ENCODE measurements around the gene SOX30. TPM values are rescaled to one million over a fixed set of nuclear protein-coding genes. Genes with fewer than 3 reads are reported as not detected.

SOX30 gene
- polyA plus RNA-seq, 2 donors: 0.04 to 0.05 TPM

- Histone ChIP-seq H3K4me1 (ENCODE audit: control insufficient read depth in 2 of 2, insufficient read depth in 2 of 2, low read length in 1 of 2) (peaks cover 0 to 8% of the 10 kb centered on the region in 2 donors), H3K9me3 (ENCODE audit: control insufficient read depth in 2 of 2, insufficient read depth in 1 of 2, low read depth in 1 of 2, low read length in 1 of 2) (no peaks in the 10 kb centered on the region), H3K27ac (ENCODE audit: low read depth in 2 of 2, low read length in 1 of 2) (no peak overlapping the region), H3K4me3 (ENCODE audit: low read depth in 1 of 2, low read length in 2 of 2) (no peak overlapping the region), H3K36me3 (ENCODE audit: control insufficient read depth in 2 of 2, insufficient read depth in 2 of 2, low read length in 1 of 2) (no peaks in the 10 kb centered on the region), H3K27me3 (ENCODE audit: control insufficient read depth in 1 of 2, insufficient read depth in 2 of 2, low read length in 2 of 2) (no peaks in the 10 kb centered on the region)
- WGBS, 2 donors: 39 to 52% methylated on average over 10 of the region's 10 CpGs
Measured at GRCh38 chr5:157611571-157612476, 40.4 kb downstream of the SOX30 start.

GRCh38 chr5:157610990-157611389, 41.2 kb downstream of the SOX30 start:
- 73 to 87% methylated on average over 5 of the region's 5 CpGs for WGBS, 2 donors
- Histone ChIP-seq H3K27me3 (ENCODE audit: control insufficient read depth in 1 of 2, insufficient read depth in 2 of 2, low read length in 2 of 2) (no peaks in the 10 kb centered on the region), H3K4me1 (ENCODE audit: control insufficient read depth in 2 of 2, insufficient read depth in 2 of 2, low read length in 1 of 2) (peaks cover 0 to 8% of the 10 kb centered on the region in 2 donors), H3K4me3 (ENCODE audit: low read depth in 1 of 2, low read length in 2 of 2) (no peak overlapping the region), H3K27ac (ENCODE audit: low read depth in 2 of 2, low read length in 1 of 2) (no peak overlapping the region), H3K9me3 (ENCODE audit: control insufficient read depth in 2 of 2, insufficient read depth in 1 of 2, low read depth in 1 of 2, low read length in 1 of 2) (no peaks in the 10 kb centered on the region), H3K36me3 (ENCODE audit: control insufficient read depth in 2 of 2, insufficient read depth in 2 of 2, low read length in 1 of 2) (no peaks in the 10 kb centered on the region)

- WGBS, 2 donors: 73 to 74% methylated on average over 8 of the region's 8 CpGs
- Histone ChIP-seq H3K4me1 (ENCODE audit: control insufficient read depth in 2 of 2, insufficient read depth in 2 of 2, low read length in 1 of 2) (peaks cover 0 to 8% of the 10 kb centered on the region in 2 donors), H3K4me3 (ENCODE audit: low read depth in 1 of 2, low read length in 2 of 2) (no peak overlapping the region), H3K27ac (ENCODE audit: low read depth in 2 of 2, low read length in 1 of 2) (no peak overlapping the region), H3K27me3 (ENCODE audit: control insufficient read depth in 1 of 2, insufficient read depth in 2 of 2, low read length in 2 of 2) (no peaks in the 10 kb centered on the region), H3K36me3 (ENCODE audit: control insufficient read depth in 2 of 2, insufficient read depth in 2 of 2, low read length in 1 of 2) (no peaks in the 10 kb centered on the region), H3K9me3 (ENCODE audit: control insufficient read depth in 2 of 2, insufficient read depth in 1 of 2, low read depth in 1 of 2, low read length in 1 of 2) (no peaks in the 10 kb centered on the region)
Measured at GRCh38 chr5:157608972-157609565, 43.2 kb downstream of the SOX30 start.

GRCh38 chr5:157607371-157608161, 44.7 kb downstream of the SOX30 start:
- H3K27ac ChIP-seq (ENCODE audit: low read depth in 2 of 2, low read length in 1 of 2): peak overlapping the region in 1 of 2 donors; percentile 11
- H3K9me3 ChIP-seq (ENCODE audit: control insufficient read depth in 2 of 2, insufficient read depth in 1 of 2, low read depth in 1 of 2, low read length in 1 of 2): no peaks in the 10 kb centered on the region
- no peaks in the 10 kb centered on the region for H3K36me3 ChIP-seq (ENCODE audit: control insufficient read depth in 2 of 2, insufficient read depth in 2 of 2, low read length in 1 of 2)
- 47% methylated on average over 7 of the region's 7 CpGs for WGBS, 2 donors
- peaks cover 2 to 5% of the 10 kb centered on the region in 2 donors for H3K4me1 ChIP-seq (ENCODE audit: control insufficient read depth in 2 of 2, insufficient read depth in 2 of 2, low read length in 1 of 2)
- H3K27me3 ChIP-seq (ENCODE audit: control insufficient read depth in 1 of 2, insufficient read depth in 2 of 2, low read length in 2 of 2): no peaks in the 10 kb centered on the region
- H3K4me3 ChIP-seq (ENCODE audit: low read depth in 1 of 2, low read length in 2 of 2): no peak overlapping the region

DNA sequence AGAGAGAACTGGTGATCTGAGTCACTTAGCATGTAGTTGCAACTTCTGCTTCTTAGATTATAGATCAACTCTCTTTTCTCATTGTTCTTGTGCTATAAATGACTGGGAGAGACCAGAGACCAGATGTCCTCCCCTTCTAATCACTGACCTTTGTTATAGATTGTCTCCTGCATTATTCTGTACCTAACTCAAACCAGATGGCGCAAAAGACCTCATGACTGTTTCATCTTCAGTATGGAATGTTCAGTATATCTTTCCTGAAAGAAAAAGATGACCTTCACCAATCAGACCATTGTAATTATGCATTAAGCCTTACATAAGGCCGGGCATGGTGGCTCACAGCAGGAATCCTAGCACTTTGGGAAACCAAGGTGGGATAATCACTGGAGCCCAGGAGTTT, 46.2 kb downstream of the SOX30 start:
- H3K9me3 ChIP-seq (ENCODE audit: control insufficient read depth in 2 of 2, insufficient read depth in 1 of 2, low read depth in 1 of 2, low read length in 1 of 2): no peaks in the 10 kb centered on the region
- WGBS, 2 donors: 97 to 98% methylated on average over 2 of the region's 2 CpGs
- no peaks in the 10 kb centered on the region for H3K36me3 ChIP-seq (ENCODE audit: control insufficient read depth in 2 of 2, insufficient read depth in 2 of 2, low read length in 1 of 2)
- H3K27ac ChIP-seq (ENCODE audit: low read depth in 2 of 2, low read length in 1 of 2): no peak overlapping the region
- no peak overlapping the region for H3K4me3 ChIP-seq (ENCODE audit: low read depth in 1 of 2, low read length in 2 of 2)
- H3K27me3 ChIP-seq (ENCODE audit: control insufficient read depth in 1 of 2, insufficient read depth in 2 of 2, low read length in 2 of 2): no peaks in the 10 kb centered on the region
- peaks cover 0 to 2% of the 10 kb centered on the region in 2 donors for H3K4me1 ChIP-seq (ENCODE audit: control insufficient read depth in 2 of 2, insufficient read depth in 2 of 2, low read length in 1 of 2)

DNA sequence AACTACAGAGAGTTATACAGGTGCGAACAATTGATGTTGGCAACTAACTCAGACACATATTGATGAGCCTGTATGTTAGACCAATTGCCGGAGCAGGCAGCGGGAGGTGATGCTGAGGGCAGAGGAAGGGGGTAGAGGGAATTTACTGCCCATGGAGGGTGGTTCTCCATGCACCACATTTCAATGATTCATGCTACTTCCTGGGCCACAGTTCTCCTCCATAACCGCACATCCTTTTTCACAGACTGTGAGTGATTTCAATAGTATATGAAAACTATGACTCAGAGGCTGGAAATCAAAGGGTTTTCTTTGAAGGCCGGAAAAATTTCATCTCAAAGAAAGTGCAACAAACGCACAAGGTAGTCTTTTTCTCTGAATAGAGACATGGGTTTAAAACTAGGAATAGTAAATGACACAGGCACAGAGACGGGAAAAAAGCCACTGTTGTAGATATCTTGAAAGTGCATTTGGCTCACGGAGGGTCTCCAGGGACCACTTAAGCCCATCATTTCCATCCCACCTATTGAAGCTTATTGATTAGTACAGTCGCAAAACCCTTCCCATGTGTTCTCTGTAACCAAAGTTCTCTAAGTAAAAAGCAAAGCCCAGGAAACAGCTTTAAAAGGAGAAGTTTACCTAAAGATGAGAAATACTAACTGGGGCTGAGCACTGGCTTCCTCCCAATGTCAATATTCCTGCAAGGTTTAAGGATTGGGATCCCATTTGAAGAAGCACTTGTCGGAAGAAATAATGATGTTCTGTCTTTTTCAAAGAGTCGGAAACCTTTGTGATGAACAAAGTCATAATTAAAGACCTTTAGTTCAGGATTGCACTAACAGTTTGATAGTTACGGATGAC, 48.7 kb downstream of the SOX30 start:
- Histone ChIP-seq H3K4me3 (ENCODE audit: low read depth in 1 of 2, low read length in 2 of 2) (no peak overlapping the region), H3K27ac (ENCODE audit: low read depth in 2 of 2, low read length in 1 of 2) (no peak overlapping the region), H3K4me1 (ENCODE audit: control insufficient read depth in 2 of 2, insufficient read depth in 2 of 2, low read length in 1 of 2) (peaks cover 0 to 2% of the 10 kb centered on the region in 2 donors), H3K9me3 (ENCODE audit: control insufficient read depth in 2 of 2, insufficient read depth in 1 of 2, low read depth in 1 of 2, low read length in 1 of 2) (no peaks in the 10 kb centered on the region), H3K27me3 (ENCODE audit: control insufficient read depth in 1 of 2, insufficient read depth in 2 of 2, low read length in 2 of 2) (no peaks in the 10 kb centered on the region), H3K36me3 (ENCODE audit: control insufficient read depth in 2 of 2, insufficient read depth in 2 of 2, low read length in 1 of 2) (no peaks in the 10 kb centered on the region)
- WGBS, 2 donors: 72 to 76% methylated on average over 12 of the region's 12 CpGs

DNA sequence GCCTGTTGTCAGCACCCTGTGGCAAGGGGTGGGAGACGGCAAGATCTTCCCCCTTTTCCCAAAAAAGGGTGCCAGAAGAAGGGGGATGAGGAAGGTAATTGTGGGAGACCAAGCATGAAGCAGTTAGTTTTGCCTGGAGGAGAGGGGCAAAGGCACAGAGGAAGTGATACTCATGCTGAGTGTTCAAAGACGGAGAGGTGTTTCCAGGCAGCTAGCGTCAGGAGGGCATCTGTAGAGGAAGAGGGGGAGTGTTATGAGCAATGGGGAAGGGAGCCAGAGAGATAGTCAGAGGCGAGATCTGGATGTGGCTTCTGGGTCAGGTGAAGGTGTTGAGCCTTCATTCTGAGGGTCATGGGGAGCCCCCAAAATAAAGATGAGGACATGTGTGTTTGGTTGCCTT, 49.7 kb downstream of the SOX30 start:
- WGBS, 2 donors: 78 to 79% methylated on average over 4 of the region's 4 CpGs
- H3K36me3 ChIP-seq (ENCODE audit: control insufficient read depth in 2 of 2, insufficient read depth in 2 of 2, low read length in 1 of 2): no peaks in the 10 kb centered on the region

GRCh38 chr5:157600252-157600651, 52.0 kb downstream of the SOX30 start:
- H3K9me3 ChIP-seq (ENCODE audit: control insufficient read depth in 2 of 2, insufficient read depth in 1 of 2, low read depth in 1 of 2, low read length in 1 of 2): no peaks in the 10 kb centered on the region
- H3K4me1 ChIP-seq (ENCODE audit: control insufficient read depth in 2 of 2, insufficient read depth in 2 of 2, low read length in 1 of 2): peaks cover 0 to 2% of the 10 kb centered on the region in 2 donors
- no peaks in the 10 kb centered on the region for H3K27me3 ChIP-seq (ENCODE audit: control insufficient read depth in 1 of 2, insufficient read depth in 2 of 2, low read length in 2 of 2)
- H3K27ac ChIP-seq (ENCODE audit: low read depth in 2 of 2, low read length in 1 of 2): no peak overlapping the region
- no peaks in the 10 kb centered on the region for H3K36me3 ChIP-seq (ENCODE audit: control insufficient read depth in 2 of 2, insufficient read depth in 2 of 2, low read length in 1 of 2)
- WGBS, 2 donors: 96% methylated on average over 1 of the region's 1 CpG
- no peak overlapping the region for H3K4me3 ChIP-seq (ENCODE audit: low read depth in 1 of 2, low read length in 2 of 2)

More for the DNA sequence above, 49.7 kb downstream of the SOX30 start:
- Histone ChIP-seq H3K4me1 (ENCODE audit: control insufficient read depth in 2 of 2, insufficient read depth in 2 of 2, low read length in 1 of 2) (peaks cover 0 to 2% of the 10 kb centered on the region in 2 donors), H3K9me3 (ENCODE audit: control insufficient read depth in 2 of 2, insufficient read depth in 1 of 2, low read depth in 1 of 2, low read length in 1 of 2) (no peaks in the 10 kb centered on the region), H3K27me3 (ENCODE audit: control insufficient read depth in 1 of 2, insufficient read depth in 2 of 2, low read length in 2 of 2) (no peaks in the 10 kb centered on the region), H3K27ac (ENCODE audit: low read depth in 2 of 2, low read length in 1 of 2) (no peak overlapping the region), H3K4me3 (ENCODE audit: low read depth in 1 of 2, low read length in 2 of 2) (no peak overlapping the region)

DNA sequence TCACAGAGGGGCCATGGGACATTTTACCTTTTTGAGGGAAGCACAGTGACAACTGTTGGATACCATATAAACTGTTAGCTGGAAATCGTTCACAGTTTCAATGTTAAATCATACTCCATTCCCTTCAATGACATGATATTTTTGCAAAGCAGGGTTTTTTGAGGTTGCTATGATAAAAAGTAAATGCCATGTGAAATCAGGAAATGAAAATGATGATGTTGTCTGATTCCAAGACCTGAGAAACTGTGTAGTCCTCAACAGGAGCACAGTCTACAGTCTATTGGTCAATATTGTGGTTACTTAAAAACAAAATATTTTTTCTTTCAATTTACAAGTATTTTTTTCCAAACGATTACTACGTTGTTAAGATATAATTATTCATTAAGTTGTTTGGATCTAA, 52.7 kb downstream of the SOX30 start:
- Histone ChIP-seq H3K9me3 (ENCODE audit: control insufficient read depth in 2 of 2, insufficient read depth in 1 of 2, low read depth in 1 of 2, low read length in 1 of 2) (no peaks in the 10 kb centered on the region), H3K4me3 (ENCODE audit: low read depth in 1 of 2, low read length in 2 of 2) (no peak overlapping the region), H3K27ac (ENCODE audit: low read depth in 2 of 2, low read length in 1 of 2) (no peak overlapping the region), H3K4me1 (ENCODE audit: control insufficient read depth in 2 of 2, insufficient read depth in 2 of 2, low read length in 1 of 2) (peaks cover 0 to 2% of the 10 kb centered on the region in 2 donors), H3K27me3 (ENCODE audit: control insufficient read depth in 1 of 2, insufficient read depth in 2 of 2, low read length in 2 of 2) (no peaks in the 10 kb centered on the region), H3K36me3 (ENCODE audit: control insufficient read depth in 2 of 2, insufficient read depth in 2 of 2, low read length in 1 of 2) (no peaks in the 10 kb centered on the region)
- 71 to 83% methylated on average over 3 of the region's 3 CpGs for WGBS, 2 donors
